ENCODE measurements around the gene FOXP1. TPM values are rescaled to one million over a fixed set of nuclear protein-coding genes. Genes with fewer than 3 reads are reported as not detected.

The FOXP1 gene
- total RNA-seq, 2 experiments from 2014 or later = 493 to 508 TPM

DNA sequence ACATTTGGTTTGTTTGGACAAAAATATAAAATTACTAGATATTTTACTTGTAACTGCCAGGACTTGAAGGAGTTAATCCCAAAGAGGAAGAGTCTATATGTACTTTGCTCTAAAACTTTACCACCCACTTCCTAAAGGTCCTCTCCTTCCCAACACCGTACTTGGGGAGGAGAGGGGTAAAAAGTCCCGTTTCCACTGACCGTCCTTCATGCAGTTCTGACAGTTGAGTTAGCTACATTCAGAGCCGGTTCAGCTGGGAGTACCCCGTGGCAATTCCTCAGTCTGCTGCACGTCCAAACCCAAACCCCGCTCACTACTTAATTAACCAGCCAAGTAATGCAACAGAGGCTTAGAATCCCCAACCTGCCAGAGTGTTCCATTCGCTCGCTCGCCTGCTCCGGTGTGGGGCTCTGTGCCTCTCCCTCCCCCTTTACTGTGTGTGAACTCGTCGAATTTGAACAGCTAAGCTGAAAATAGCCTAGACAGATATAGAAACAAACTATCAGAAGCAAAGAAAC is 519.7 kb downstream of the FOXP1 start:
- H3K27me3 Mint-ChIP-seq = no peaks in the 10 kb centered on the region
- intact Hi-C loops (cut with DNase I, micrococcal nuclease) = loop anchor here (1.0 to 10.0 kb wide), 13 partner anchors 14 to 518 kb away; partner anchors contain the start of gene FOXP1 (in 1 of the 2)
- H3K4me3 Mint-ChIP-seq = no peak overlapping the region

DNA sequence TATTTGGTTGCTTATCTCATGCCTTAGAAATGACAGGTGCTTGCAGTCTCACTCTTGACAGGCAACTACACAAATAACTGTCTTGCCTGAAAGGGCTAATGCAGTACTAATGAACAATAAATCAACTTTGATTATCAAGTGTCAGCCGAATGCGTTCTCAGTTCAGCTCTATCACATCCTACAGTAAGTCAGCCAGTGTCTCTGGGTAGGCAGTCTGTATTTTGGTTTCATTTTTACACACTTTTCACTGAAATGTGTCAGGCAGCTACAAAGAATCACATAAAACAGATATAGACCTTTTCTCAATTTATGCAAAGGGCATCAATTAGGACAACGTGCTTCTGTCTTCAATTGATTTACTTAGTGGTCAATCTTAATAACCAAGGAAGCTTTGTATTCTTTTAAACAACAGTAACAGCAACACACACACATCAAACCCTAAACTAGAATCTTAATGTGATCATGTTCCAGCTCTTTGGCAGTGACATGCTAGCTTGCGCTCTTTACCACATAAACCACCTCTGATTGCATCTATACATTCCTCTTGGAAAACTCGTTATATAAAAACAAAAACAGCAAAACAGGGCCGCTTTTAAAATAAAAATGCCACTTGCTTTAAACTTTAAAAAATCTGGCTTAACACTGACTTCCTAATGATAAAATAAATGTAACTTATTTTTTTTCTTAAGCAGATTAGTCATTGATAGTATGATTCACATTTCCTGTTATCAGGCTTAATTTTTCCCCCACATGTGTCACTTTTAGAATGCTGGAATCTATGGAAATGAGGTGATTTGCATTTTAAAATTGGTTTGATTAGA is 520.4 kb downstream of the FOXP1 start:
- H3K4me3 ChIP-seq (ENCODE audit: low read length) = peak overlapping the region; percentile 71
- peaks cover 10% of the 10 kb centered on the region for H3K36me3 Mint-ChIP-seq (ENCODE audit: low read depth)

More for the DNA sequence above, 519.7 kb downstream of the FOXP1 start:
- Histone ChIP-seq H3K27ac (ENCODE audit: low read depth in 1 of 2, low read length in 2 of 2) (peak overlapping the region; percentile 72 to 97), H3K4me3 (ENCODE audit: low read length) (peak overlapping the region; percentile 71), H3K36me3 (ENCODE audit: insufficient read depth, low read length) (peaks cover 2% of the 10 kb centered on the region), H3K27me3 (ENCODE audit: control insufficient read depth in 1 of 2, insufficient read depth in 2 of 2, low read length in 2 of 2) (no peaks in the 10 kb centered on the region), H3K4me1 (ENCODE audit: insufficient read depth, low read length) (peaks cover 30% of the 10 kb centered on the region), H3K9me3 (ENCODE audit: control insufficient read depth in 1 of 2, insufficient read depth in 1 of 2, low read length in 2 of 2) (no peaks in the 10 kb centered on the region)
- POLR2A ChIA-PET = interaction anchor here (0.6 to 8.1 kb wide), 23 partner anchors 8 to 519 kb away, joined by 3 to 104 read pairs (median 4); partner anchors contain the start of gene FOXP1
- TF ChIP-seq, protein P1, sequence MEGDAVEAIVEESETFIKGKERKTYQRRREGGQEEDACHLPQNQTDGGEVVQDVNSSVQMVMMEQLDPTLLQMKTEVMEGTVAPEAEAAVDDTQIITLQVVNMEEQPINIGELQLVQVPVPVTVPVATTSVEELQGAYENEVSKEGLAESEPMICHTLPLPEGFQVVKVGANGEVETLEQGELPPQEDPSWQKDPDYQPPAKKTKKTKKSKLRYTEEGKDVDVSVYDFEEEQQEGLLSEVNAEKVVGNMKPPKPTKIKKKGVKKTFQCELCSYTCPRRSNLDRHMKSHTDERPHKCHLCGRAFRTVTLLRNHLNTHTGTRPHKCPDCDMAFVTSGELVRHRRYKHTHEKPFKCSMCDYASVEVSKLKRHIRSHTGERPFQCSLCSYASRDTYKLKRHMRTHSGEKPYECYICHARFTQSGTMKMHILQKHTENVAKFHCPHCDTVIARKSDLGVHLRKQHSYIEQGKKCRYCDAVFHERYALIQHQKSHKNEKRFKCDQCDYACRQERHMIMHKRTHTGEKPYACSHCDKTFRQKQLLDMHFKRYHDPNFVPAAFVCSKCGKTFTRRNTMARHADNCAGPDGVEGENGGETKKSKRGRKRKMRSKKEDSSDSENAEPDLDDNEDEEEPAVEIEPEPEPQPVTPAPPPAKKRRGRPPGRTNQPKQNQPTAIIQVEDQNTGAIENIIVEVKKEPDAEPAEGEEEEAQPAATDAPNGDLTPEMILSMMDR (IDR thresholded peaks at IDR 0.05) = no peak
- peak in 13 of 14 experiments; percentile 16 to 69 (median 37) for DNase-seq
- H3K4me1 Mint-ChIP-seq (ENCODE audit: low read depth) = peaks cover 63% of the 10 kb centered on the region
- H3K27ac Mint-ChIP-seq = no peak overlapping the region
- no peaks in the 10 kb centered on the region for H3K9me3 Mint-ChIP-seq
- CTCF ChIA-PET = interaction anchor here (1.1 to 1.6 kb wide), 3 partner anchors 12 to 34 kb away, joined by 3 to 5 read pairs (median 3); no protein-coding TSS in a partner anchor
- ATAC-seq (ENCODE audit: poor library complexity) = peak; percentile 9
- peaks cover 10% of the 10 kb centered on the region for H3K36me3 Mint-ChIP-seq (ENCODE audit: low read depth)

More for the DNA sequence above, 520.4 kb downstream of the FOXP1 start:
- Mint-ChIP-seq H3K27me3 (no peaks in the 10 kb centered on the region), H3K4me3 (no peak overlapping the region), H3K4me1 (ENCODE audit: low read depth) (peaks cover 64% of the 10 kb centered on the region), H3K27ac (no peak overlapping the region), H3K9me3 (no peaks in the 10 kb centered on the region)
- no peaks in the 10 kb centered on the region for H3K27me3 ChIP-seq (ENCODE audit: control insufficient read depth in 1 of 2, insufficient read depth in 2 of 2, low read length in 2 of 2)
- TF ChIP-seq, protein P1 (IDR thresholded peaks at IDR 0.05) = no peak
- DNase-seq = peak in 4 of 14 experiments; percentile 30 to 69 (median 66)
- intact Hi-C loops (cut with DNase I, micrococcal nuclease) = loop anchor here in 1 of 2 experiments (2.0 to 10.0 kb wide), 7 partner anchors 24 to 519 kb away; partner anchors contain the start of gene FOXP1
- peaks cover under 1% of the 10 kb centered on the region for H3K36me3 ChIP-seq (ENCODE audit: insufficient read depth, low read length)
- peak overlapping the region; percentile 72 to 97 for H3K27ac ChIP-seq (ENCODE audit: low read depth in 1 of 2, low read length in 2 of 2)
- peaks cover 24% of the 10 kb centered on the region for H3K4me1 ChIP-seq (ENCODE audit: insufficient read depth, low read length)
- CTCF ChIA-PET = interaction anchor here (1.0 to 1.6 kb wide), 4 partner anchors 8 to 57 kb away, joined by 3 to 5 read pairs (median 3); no protein-coding TSS in a partner anchor
- POLR2A ChIA-PET = interaction anchor here (0.7 to 8.1 kb wide), 26 partner anchors 12 to 519 kb away, joined by 3 to 104 read pairs (median 4); no protein-coding TSS in a partner anchor
- ATAC-seq (ENCODE audit: poor library complexity) = peak; percentile 22
- no peaks in the 10 kb centered on the region for H3K9me3 ChIP-seq (ENCODE audit: control insufficient read depth in 1 of 2, insufficient read depth in 1 of 2, low read length in 2 of 2)
